ENCODE data around the gene LARP4. TPM values are rescaled to one million over a fixed set of nuclear protein-coding genes. Genes with fewer than 3 reads are reported as not detected.

Gene LARP4
- total RNA-seq, 1 donor from 2014 or later, result 63.8 TPM

GRCh38 chr12:50467439-50467838 is 66.8 kb downstream of the LARP4 start:
- Histone ChIP-seq H3K27me3 (ENCODE audit: insufficient read depth, low read length) (no peaks in the 10 kb centered on the region), H3K4me2 (ENCODE audit: low read length) (no peak overlapping the region), H2AFZ (ENCODE audit: low read depth, low read length) (no peak overlapping the region), H3K9ac (ENCODE audit: low read length) (no peak overlapping the region), H3K27ac (ENCODE audit: low read depth, low read length) (no peak overlapping the region), H3K36me3 (ENCODE audit: insufficient read depth, low read length) (peaks cover 20% of the 10 kb centered on the region), H3K79me2 (ENCODE audit: insufficient read depth, low read length) (no peaks in the 10 kb centered on the region), H3K9me3 (ENCODE audit: insufficient read depth, low read depth, low read length) (no peaks in the 10 kb centered on the region), H3K4me3 (ENCODE audit: insufficient read depth, low read depth, low read length) (no peak overlapping the region), H3K4me1 (ENCODE audit: insufficient read depth, low read length) (no peaks in the 10 kb centered on the region), H4K20me1 (ENCODE audit: insufficient read depth, low read length) (no peaks in the 10 kb centered on the region)
- DNase-seq (ENCODE audit: low read depth) (no peak), FAIRE-seq (no peak)
- H3K27me3 Mint-ChIP-seq (ENCODE audit: low read depth, unreplicated experiment), result no peaks in the 10 kb centered on the region
- H3K9me3 Mint-ChIP-seq (ENCODE audit: unreplicated experiment), result no peaks in the 10 kb centered on the region
- H3K4me1 Mint-ChIP-seq (ENCODE audit: low read depth, unreplicated experiment), result no peaks in the 10 kb centered on the region
- no peak for TF ChIP-seq CTCF (IDR thresholded peaks at IDR 0.05; ENCODE audit: insufficient read depth, low read depth, low read length)
- TF ChIP-seq EZH2 (IDR thresholded peaks at IDR 0.05; ENCODE audit: insufficient read depth, low read length), result no peak
- no peak overlapping the region for H3K4me3 Mint-ChIP-seq (ENCODE audit: unreplicated experiment)
- no peak overlapping the region for H3K27ac Mint-ChIP-seq (ENCODE audit: unreplicated experiment)
- H3K36me3 Mint-ChIP-seq (ENCODE audit: low read depth, unreplicated experiment), result peaks cover 19% of the 10 kb centered on the region

GRCh38 chr12:50477241-50477832 is 76.7 kb downstream of the LARP4 start:
- peaks cover 27% of the 10 kb centered on the region for H3K36me3 ChIP-seq (ENCODE audit: insufficient read depth, low read length)
- no peaks in the 10 kb centered on the region for H3K9me3 Mint-ChIP-seq (ENCODE audit: unreplicated experiment)
- H3K4me1 Mint-ChIP-seq (ENCODE audit: low read depth, unreplicated experiment), result no peaks in the 10 kb centered on the region
- no peaks in the 10 kb centered on the region for H3K27me3 ChIP-seq (ENCODE audit: insufficient read depth, low read length)
- TF ChIP-seq EZH2 (IDR thresholded peaks at IDR 0.05; ENCODE audit: insufficient read depth, low read length), result no peak
- TF ChIP-seq CTCF (IDR thresholded peaks at IDR 0.05; ENCODE audit: insufficient read depth, low read depth, low read length), result no peak
- FAIRE-seq (no peak), DNase-seq (ENCODE audit: low read depth) (no peak)
- no peak overlapping the region for H3K27ac ChIP-seq (ENCODE audit: low read depth, low read length)
- H4K20me1 ChIP-seq (ENCODE audit: insufficient read depth, low read length), result no peaks in the 10 kb centered on the region
- H3K36me3 Mint-ChIP-seq (ENCODE audit: low read depth, unreplicated experiment), result peaks cover 4% of the 10 kb centered on the region
- no peak overlapping the region for H3K4me2 ChIP-seq (ENCODE audit: low read length)
- H3K4me3 Mint-ChIP-seq (ENCODE audit: unreplicated experiment), result no peak overlapping the region
- H3K9ac ChIP-seq (ENCODE audit: low read length), result no peak overlapping the region
- no peak overlapping the region for H3K27ac Mint-ChIP-seq (ENCODE audit: unreplicated experiment)
- H3K79me2 ChIP-seq (ENCODE audit: insufficient read depth, low read length), result no peaks in the 10 kb centered on the region
- no peaks in the 10 kb centered on the region for H3K9me3 ChIP-seq (ENCODE audit: insufficient read depth, low read depth, low read length)
- H3K27me3 Mint-ChIP-seq (ENCODE audit: low read depth, unreplicated experiment), result no peaks in the 10 kb centered on the region
- H3K4me3 ChIP-seq (ENCODE audit: insufficient read depth, low read depth, low read length), result no peak overlapping the region
- no peak overlapping the region for H2AFZ ChIP-seq (ENCODE audit: low read depth, low read length)
- H3K4me1 ChIP-seq (ENCODE audit: insufficient read depth, low read length), result no peaks in the 10 kb centered on the region

- no peaks in the 10 kb centered on the region for H3K79me2 ChIP-seq (ENCODE audit: insufficient read depth, low read length)
- H3K9me3 Mint-ChIP-seq (ENCODE audit: unreplicated experiment), result peaks cover 4% of the 10 kb centered on the region
- H3K4me3 Mint-ChIP-seq (ENCODE audit: unreplicated experiment), result no peak overlapping the region
- FAIRE-seq (no peak), DNase-seq (ENCODE audit: low read depth) (no peak)
- no peaks in the 10 kb centered on the region for H3K9me3 ChIP-seq (ENCODE audit: insufficient read depth, low read depth, low read length)
- no peak overlapping the region for H3K27ac ChIP-seq (ENCODE audit: low read depth, low read length)
- no peak for TF ChIP-seq EZH2 (IDR thresholded peaks at IDR 0.05; ENCODE audit: insufficient read depth, low read length)
- no peak for TF ChIP-seq CTCF (IDR thresholded peaks at IDR 0.05; ENCODE audit: insufficient read depth, low read depth, low read length)
- no peak overlapping the region for H3K27ac Mint-ChIP-seq (ENCODE audit: unreplicated experiment)
- H3K36me3 ChIP-seq (ENCODE audit: insufficient read depth, low read length), result peaks cover under 1% of the 10 kb centered on the region
- no peaks in the 10 kb centered on the region for H3K27me3 ChIP-seq (ENCODE audit: insufficient read depth, low read length)
- H3K4me3 ChIP-seq (ENCODE audit: insufficient read depth, low read depth, low read length), result no peak overlapping the region
- H4K20me1 ChIP-seq (ENCODE audit: insufficient read depth, low read length), result no peaks in the 10 kb centered on the region
- no peaks in the 10 kb centered on the region for H3K27me3 Mint-ChIP-seq (ENCODE audit: low read depth, unreplicated experiment)
- no peaks in the 10 kb centered on the region for H3K4me1 Mint-ChIP-seq (ENCODE audit: low read depth, unreplicated experiment)
- no peaks in the 10 kb centered on the region for H3K36me3 Mint-ChIP-seq (ENCODE audit: low read depth, unreplicated experiment)
- H3K4me2 ChIP-seq (ENCODE audit: low read length), result no peak overlapping the region
- H2AFZ ChIP-seq (ENCODE audit: low read depth, low read length), result no peak overlapping the region
- no peaks in the 10 kb centered on the region for H3K4me1 ChIP-seq (ENCODE audit: insufficient read depth, low read length)
- H3K9ac ChIP-seq (ENCODE audit: low read length), result no peak overlapping the region
These were observed 81.9 kb downstream of the LARP4 start for GRCh38 chr12:50482571-50482970.

All from astrocyte (in vitro differentiated cells and primary cell).